ENCODE data around the gene SLC30A10. TPM values are rescaled to one million over a fixed set of nuclear protein-coding genes. Genes with fewer than 3 reads are reported as not detected.

The SLC30A10 gene
- total RNA-seq, 2 donors from 2014 or later, result 0.52 TPM; not detected in 1

DNA sequence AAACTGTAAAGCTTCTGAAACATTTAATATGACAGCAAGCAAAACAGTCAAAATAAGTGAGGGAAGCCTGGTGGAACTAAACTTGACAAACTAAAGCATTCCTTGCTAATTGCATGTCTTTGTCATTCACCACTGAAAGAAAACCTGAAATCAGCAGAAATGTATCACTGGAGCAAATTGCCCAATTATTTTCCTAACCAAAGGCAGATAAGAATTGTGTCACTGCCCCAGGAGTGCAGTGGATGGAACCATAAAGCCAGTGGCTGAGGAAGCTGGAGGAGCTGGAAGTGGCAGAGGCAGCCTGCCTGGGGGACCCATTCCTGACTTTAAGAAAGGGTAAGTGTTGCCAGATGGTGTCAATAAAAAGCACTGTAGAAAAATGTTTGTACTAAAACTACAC, 2.7 kb upstream of the SLC30A10 start:
- no peaks in the 10 kb centered on the region for H3K27me3 ChIP-seq
- H3K9me3 ChIP-seq, result no peaks in the 10 kb centered on the region
- TF ChIP-seq, protein P1, sequence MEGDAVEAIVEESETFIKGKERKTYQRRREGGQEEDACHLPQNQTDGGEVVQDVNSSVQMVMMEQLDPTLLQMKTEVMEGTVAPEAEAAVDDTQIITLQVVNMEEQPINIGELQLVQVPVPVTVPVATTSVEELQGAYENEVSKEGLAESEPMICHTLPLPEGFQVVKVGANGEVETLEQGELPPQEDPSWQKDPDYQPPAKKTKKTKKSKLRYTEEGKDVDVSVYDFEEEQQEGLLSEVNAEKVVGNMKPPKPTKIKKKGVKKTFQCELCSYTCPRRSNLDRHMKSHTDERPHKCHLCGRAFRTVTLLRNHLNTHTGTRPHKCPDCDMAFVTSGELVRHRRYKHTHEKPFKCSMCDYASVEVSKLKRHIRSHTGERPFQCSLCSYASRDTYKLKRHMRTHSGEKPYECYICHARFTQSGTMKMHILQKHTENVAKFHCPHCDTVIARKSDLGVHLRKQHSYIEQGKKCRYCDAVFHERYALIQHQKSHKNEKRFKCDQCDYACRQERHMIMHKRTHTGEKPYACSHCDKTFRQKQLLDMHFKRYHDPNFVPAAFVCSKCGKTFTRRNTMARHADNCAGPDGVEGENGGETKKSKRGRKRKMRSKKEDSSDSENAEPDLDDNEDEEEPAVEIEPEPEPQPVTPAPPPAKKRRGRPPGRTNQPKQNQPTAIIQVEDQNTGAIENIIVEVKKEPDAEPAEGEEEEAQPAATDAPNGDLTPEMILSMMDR (IDR thresholded peaks at IDR 0.05), result no peak
- H3K4me1 ChIP-seq, result peaks cover 12% of the 10 kb centered on the region
- no peak for ATAC-seq
- H3K36me3 ChIP-seq (replicated peaks in 1 of 2; ENCODE audit: insufficient read depth in 1 of 2, low read depth in 2 of 2), result no peaks in the 10 kb centered on the region
- no peak overlapping the region for H3K27ac ChIP-seq
- intact Hi-C loops (cut with DNase I), result no loop called here
- DNase-seq, result no peak
- no peak overlapping the region for H3K4me3 ChIP-seq

DNA sequence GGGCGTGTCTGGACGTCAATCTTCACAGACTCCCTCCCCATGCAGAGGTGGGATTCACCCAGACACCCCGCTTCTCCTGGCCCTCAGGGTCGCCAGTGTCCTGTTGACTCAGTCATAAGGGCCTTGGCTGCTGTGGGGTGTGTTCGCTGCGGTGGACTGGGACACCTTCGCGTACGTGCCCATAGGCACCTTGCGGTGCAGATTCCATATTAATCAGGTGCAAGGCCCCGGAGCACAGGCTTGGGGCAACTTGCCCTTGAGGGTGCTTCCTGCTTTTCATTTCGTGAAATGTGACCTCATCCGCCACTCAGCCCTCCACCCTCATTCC, 398 bp upstream of the SLC30A10 start:
- H3K4me1 ChIP-seq, result peaks cover 12% of the 10 kb centered on the region
- H3K4me3 ChIP-seq, result no peak overlapping the region
- H3K9me3 ChIP-seq, result no peaks in the 10 kb centered on the region
- DNase-seq, result no peak
- no peaks in the 10 kb centered on the region for H3K36me3 ChIP-seq (replicated peaks in 1 of 2; ENCODE audit: insufficient read depth in 1 of 2, low read depth in 2 of 2)
- intact Hi-C loops (cut with DNase I), result no loop called here
- no peak overlapping the region for H3K27ac ChIP-seq
- TF ChIP-seq, protein P1 (IDR thresholded peaks at IDR 0.05), result no peak
- no peak for TF ChIP-seq POLR2A (IDR thresholded peaks at IDR 0.05)
- ATAC-seq, result no peak
- 39 to 76% methylated on average over 7 to 13 of the region's 13 CpGs for WGBS, 2 donors
- no peaks in the 10 kb centered on the region for H3K27me3 ChIP-seq

DNA sequence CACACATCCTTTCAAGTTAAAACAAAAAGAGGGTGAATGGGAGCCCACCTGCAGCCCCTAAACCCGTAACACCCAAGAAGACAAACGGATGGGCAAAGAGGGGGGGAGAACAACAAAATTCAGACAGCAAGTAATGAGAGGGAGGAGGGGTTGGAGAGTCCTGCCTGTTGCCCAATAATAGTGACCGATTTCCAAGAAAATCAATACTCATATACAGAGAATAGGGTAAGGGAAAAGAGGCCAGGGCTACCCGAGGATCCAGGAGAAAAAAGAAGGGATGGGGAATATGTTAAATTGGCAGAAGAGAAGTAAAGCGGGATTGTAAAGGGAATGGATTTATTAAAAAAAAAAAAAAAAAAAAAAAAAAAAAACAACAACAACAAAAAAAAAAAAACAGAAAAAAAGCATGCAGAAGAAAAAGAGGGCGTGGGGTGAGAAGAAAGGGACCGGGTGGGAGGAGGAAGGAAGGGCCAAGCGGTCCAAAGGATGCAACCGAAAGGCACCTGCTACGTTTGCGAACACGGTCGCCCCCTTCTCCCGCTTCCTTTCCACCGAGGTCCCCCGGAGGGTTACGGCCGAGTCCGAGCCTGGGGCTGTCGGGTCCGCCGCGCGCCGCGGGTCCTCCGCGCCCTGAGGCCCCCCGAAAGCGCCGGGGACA, 930 bp downstream of the SLC30A10 start:
- TF ChIP-seq, protein P1 (IDR thresholded peaks at IDR 0.05), result no peak
- no peak for TF ChIP-seq POLR2A (IDR thresholded peaks at IDR 0.05)
- Histone ChIP-seq H3K9me3 (no peaks in the 10 kb centered on the region), H3K4me3 (peak overlapping the region; percentile 31 to 40), H3K27me3 (no peaks in the 10 kb centered on the region), H3K36me3 (replicated peaks in 1 of 2; ENCODE audit: insufficient read depth in 1 of 2, low read depth in 2 of 2) (no peaks in the 10 kb centered on the region), H3K4me1 (peaks cover 12% of the 10 kb centered on the region), H3K27ac (no peak overlapping the region)
- intact Hi-C loops (cut with DNase I), result no loop called here
- DNase-seq (no peak), ATAC-seq (no peak)
- WGBS, 2 donors, result 34 to 42% methylated on average over 7 to 18 of the region's 31 CpGs

DNA sequence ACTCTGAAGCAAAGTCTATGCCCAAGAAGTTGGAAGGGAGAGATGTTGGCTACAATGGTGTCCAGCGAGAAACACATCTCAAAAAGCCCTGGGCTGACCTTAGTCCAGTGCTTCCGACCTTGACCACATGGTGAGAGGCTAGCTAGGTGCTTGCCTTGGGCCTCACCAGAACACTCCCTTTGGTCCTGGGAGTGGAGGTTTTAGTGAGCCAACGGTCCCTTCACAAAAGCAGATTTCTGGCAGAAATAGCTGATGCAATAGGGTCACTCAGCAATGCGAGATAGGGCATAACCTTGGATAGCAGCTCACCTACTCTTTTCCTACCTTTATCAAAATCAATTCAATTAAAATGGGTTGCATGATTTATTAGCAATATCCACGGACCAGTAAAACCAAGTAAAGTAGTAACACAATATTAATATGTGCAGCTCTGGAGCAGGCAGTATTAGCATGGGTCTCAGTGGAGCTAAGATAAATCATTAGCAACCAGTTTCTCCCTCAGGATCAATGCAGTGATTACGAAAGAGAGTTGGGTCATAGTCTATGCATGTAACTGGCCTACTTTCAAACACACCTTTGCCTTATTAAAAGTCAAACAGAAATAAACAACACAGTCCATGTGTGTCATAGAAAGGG, 1.9 kb downstream of the SLC30A10 start:
- Histone ChIP-seq H3K36me3 (replicated peaks in 1 of 2; ENCODE audit: insufficient read depth in 1 of 2, low read depth in 2 of 2) (no peaks in the 10 kb centered on the region), H3K27ac (no peak overlapping the region), H3K4me3 (no peak overlapping the region), H3K9me3 (no peaks in the 10 kb centered on the region), H3K27me3 (no peaks in the 10 kb centered on the region), H3K4me1 (peaks cover 12% of the 10 kb centered on the region)
- TF ChIP-seq, protein P1 (IDR thresholded peaks at IDR 0.05), result no peak
- TF ChIP-seq POLR2A (IDR thresholded peaks at IDR 0.05), result no peak
- DNase-seq (no peak), ATAC-seq (peak; percentile 22)
- WGBS, 2 donors, result 65 to 77% methylated on average over 6 of the region's 6 CpGs
- intact Hi-C loops (cut with DNase I), result no loop called here

DNA sequence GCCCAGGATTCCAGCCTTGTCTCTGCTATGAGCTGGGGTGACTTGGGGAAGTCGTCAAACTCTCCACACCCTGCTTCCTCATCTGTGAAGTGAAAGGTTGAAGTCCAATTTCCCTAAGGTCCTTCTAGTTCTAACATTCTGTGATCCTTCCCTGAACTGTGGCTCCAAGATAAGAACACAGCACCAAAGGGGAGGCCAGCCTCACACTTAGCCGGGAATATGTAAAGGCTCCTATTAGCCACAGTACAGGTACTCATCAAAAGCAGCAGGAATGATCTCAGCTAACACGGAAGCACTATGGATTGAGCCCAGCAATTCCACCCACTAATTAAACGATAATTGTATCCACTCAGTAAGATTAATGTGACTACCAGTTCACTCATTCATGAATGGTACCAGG, 4.0 kb downstream of the SLC30A10 start:
- intact Hi-C loops (cut with DNase I), result no loop called here
- Histone ChIP-seq H3K4me1 (peaks cover 12% of the 10 kb centered on the region), H3K27me3 (no peaks in the 10 kb centered on the region), H3K9me3 (no peaks in the 10 kb centered on the region), H3K36me3 (replicated peaks in 1 of 2; ENCODE audit: insufficient read depth in 1 of 2, low read depth in 2 of 2) (no peaks in the 10 kb centered on the region), H3K27ac (no peak overlapping the region), H3K4me3 (no peak overlapping the region)
- WGBS, 2 donors, result 54 to 89% methylated on average over 4 of the region's 4 CpGs
- no peak for ATAC-seq
- no peak for DNase-seq
- TF ChIP-seq POLR2A (IDR thresholded peaks at IDR 0.05), result no peak
- TF ChIP-seq, protein P1 (IDR thresholded peaks at IDR 0.05), result no peak

All from body of pancreas (tissue), 4 donors.